GM19467 (cell line): ENCODE data around the gene COL2A1.

Experiments
- ATAC-seq: cut with Tn5 transposase; IDR thresholded peaks from one replicate; pipeline ENCODE4 v1.9.1; 2021; ENCODE audit warnings: mild to moderate bottlenecking, moderate library complexity; ENCODE audit not compliant: unreplicated experiment

The COL2A1 gene

GRCh38 chr12:48015954-48016353 is 11.7 kb upstream of the COL2A1 start:
- no peak for ATAC-seq

DNA sequence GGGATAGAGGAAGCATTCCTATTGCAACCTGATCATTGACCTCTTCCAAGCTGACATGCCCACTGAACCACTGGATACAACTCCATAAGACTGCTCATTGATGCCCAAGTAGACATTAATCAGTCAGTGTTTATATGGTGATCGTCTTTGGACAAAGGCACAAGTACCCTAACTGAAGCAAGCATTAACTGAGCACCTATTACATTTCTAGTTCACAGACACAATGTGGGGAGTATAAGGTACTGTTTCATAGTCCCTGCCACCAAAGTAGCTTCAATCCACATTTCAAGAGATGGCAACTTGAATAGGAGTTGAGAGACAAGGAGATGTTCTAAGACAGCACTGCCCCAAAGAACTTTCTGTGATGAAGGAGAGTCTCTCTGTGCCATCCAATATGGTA is 10.9 kb upstream of the COL2A1 start:
- no peak for ATAC-seq

DNA sequence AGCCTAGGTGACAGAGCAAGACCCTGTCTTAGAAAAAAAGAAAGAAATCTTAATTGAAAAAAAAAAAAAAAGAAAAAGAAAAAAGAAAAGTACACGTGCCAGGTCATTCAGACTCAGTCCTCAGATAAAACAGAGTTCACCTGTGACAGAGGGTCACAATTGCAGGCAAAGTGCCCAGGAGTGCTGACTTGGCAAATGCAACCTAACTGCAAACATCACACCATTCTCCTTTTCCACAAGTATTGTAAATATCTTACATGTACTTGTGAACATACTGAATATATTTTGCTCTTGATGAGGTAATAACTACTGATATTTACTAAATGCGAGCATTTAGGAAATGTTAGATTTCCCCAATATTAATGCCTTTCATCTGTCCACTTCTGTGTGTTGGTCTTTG is 9.0 kb upstream of the COL2A1 start:
- no peak for ATAC-seq

GRCh38 chr12:48012070-48012469 is 7.8 kb upstream of the COL2A1 start:
- ATAC-seq: no peak

- ATAC-seq: no peak
Measured at GRCh38 chr12:48010366-48010970, 6.2 kb upstream of the COL2A1 start.

- no peak for ATAC-seq
Measured at GRCh38 chr12:48009471-48009870, 5.2 kb upstream of the COL2A1 start.

DNA sequence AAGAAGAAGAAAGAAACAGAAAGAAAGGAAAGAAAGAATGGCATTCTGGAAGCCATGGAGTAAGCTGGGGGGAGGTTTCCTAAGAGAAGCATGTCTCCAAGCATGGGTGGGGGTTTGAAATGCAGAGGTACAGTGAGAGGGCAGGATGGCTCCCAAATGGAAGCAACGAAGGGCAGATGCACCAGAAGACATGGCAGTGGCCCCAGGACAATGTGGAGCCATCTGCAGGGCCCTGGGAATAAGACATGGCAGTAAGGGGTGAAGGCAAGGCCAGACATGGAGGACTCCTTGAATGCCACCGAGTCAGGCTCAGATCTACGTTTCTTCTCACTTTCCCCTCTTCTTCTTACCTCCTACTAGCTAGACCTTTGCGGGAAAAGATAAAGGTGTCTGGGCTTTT is 4.7 kb upstream of the COL2A1 start:
- ATAC-seq: no peak

DNA sequence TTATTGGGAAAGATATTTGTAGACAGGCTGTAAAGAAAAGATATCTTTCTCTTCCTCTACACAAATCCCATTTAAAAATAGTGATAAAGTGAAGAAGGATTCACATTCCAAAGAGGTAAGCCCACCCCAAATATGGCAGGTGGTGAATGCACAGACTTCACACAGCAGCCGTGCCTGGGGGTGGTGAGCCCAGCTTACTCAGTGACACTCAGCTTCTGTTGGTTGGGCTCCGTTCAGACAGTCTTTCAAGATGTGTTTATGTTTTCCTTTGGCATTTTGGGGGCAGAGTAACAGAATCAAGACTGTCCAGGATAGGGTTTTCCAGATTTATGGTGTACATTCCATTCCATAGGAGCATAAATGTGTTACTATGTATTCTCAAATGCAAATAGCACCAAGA is 4.1 kb upstream of the COL2A1 start:
- no peak for ATAC-seq

GRCh38 chr12:48007206-48007605 is 2.9 kb upstream of the COL2A1 start:
- no peak for ATAC-seq

DNA sequence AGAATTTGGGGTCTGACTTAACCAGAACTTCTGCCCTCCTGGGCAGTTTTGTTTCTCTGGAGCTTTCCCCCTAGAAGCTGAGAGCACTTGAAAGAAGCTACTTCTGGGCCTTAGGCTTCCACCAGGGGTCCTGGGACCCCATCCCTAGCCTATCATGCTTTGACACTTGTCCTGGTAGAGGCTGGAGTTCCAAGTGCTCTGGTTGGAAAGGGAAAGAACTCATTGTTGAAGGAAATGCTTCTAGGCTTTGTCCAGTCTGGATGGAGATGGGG is 1.4 kb upstream of the COL2A1 start:
- ATAC-seq: no peak

DNA sequence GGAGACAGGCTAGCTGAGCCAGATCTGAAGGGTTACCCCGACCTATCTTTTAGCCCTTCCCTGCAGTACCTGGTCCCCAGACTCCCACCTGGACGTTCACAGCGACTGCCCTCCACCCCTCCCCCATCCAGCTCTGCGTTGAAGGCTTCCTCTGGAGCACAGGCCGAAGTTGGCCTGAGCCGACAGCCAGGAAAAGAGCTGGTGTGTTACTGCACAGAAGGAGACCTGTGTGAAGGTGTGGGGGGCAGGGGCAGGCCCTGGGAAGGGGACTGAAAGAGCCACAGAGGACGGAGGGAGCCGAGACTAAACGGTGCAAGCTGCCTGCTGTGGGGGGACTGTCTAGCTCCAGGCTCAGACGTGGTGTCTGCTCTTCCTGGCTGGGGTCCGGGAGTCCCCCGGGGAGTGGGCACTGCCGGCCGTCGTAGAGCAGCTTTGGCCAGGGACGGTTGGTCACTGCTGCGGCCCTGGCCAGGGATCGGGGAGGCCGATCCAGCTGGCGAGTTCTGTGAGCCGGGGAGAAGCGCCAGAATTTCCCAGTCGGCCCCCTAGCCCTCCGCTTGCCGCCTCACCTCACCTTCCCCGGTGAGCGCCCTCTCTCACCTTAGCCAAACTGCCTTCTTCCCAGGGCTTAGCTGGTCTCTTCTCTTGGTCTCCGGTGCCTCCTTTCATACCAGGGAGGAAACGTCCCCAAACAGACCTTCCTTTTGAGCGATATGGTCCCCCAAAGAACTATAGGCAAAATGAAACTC is 899 bp upstream of the COL2A1 start:
- ATAC-seq: no peak

- ATAC-seq: no peak
Measured at GRCh38 chr12:48003226-48004052, 837 bp downstream of the COL2A1 start.

- no peak for ATAC-seq
Measured at GRCh38 chr12:48002773-48003218, 1.5 kb downstream of the COL2A1 start.

DNA sequence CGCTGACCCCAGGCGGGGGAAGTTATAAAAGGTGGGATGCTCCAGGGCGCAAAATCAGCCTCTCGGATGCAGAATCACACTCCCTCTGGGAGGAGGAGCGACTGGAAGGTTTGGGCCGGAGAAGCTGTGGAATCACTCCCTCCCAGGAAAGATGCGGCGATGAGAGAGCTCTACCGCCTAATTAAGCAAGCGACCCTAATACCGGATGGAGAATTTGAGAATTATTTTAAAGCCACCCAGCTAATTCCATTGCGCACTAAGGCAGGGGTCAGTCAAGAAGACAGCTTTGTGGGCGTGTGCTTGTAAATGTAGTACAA is 1.9 kb downstream of the COL2A1 start:
- ATAC-seq: no peak

DNA sequence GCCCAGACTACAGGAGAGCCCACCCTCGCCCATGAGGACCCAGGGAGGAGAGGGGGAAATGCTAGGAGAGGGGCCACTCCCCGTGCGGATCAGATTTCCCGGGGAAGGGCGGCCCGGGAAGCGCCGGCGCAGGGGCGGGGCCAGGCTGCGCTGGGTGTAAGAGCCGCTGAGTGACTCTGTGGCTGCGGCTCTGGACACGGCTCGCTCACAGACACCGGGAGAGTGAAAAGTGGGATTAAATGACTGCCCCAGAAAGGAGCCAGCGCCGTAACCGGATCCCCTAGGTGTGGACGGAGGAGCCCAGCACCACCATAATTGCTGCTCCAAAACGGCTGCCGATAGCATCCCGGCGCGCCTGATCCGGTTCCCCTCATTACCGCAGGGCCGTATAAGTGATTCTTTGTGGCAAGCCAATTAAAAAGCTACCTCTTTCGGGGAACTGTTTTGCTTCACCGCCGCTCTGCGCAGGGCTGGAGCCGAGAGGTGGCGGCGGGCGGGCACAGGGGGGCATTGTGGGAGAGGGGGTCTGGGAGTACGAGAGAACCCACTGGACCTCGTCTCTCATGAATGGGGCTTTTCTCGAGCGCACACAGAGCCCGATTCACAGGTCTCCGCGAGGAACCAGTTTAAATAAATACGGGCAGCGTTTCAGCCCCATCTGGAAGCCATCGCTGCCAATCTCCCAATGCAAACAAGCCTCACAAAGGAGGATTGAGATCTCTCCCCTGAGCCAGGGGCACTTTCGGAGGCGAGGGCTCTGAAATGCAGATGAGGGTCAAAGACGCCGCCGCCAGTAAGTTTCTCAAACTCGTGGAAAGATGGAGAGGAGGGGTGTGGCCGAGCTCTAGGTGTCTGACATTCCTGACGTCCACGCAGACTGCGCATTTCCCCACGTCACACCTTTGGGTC is 2.5 kb downstream of the COL2A1 start:
- ATAC-seq: no peak

DNA sequence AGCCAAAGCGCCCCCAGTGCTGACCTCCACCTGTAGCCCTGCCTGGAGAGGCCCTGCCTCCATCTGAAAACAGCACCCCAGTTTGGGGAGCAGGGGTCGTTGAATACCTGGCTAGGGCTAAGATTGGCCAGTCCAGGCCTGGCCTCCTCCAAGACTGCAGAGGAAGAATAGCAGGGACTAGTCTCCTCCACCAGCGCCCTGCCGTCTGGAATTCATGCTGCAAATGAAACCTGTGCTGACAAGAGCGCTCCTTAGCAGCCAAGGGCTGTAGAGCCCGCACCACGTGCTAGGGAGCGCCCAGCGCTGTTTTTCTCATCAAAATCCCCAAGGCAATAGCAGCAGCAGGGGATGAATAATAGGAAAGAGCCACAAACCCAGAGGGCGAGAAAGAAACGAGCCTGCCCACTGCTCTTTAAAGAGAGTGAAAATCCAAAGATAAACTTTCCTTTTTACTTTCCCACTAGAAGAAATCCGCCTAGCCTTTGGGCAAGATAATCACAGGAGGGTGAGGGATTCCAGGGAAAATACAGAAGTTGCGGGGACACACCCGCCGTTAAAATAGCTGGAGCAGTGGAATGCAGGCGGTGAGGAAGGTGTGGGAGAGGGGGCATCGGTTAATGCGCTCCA is 3.3 kb downstream of the COL2A1 start:
- no peak for ATAC-seq

DNA sequence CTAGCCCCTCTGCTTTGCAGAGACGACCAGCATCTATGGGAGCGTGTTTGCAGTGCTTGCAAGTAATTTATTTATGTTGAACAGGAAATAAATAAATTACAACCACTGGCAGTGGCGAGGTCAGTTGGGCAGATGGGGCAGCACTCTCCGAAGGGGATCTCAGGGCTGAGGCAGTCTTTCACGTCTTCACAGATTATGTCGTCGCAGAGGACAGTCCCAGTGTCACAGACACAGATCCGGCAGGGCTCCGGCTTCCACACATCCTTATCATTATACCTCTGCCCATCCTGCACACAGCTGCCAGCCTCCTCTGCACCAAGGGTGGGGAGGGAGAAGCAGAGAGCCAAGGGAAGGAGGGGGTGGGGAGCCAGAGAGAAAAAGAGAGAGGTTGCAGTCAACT is 4.5 kb downstream of the COL2A1 start:
- no peak for ATAC-seq

GRCh38 chr12:47997321-47997720 is 7.0 kb downstream of the COL2A1 start:
- ATAC-seq: no peak

DNA sequence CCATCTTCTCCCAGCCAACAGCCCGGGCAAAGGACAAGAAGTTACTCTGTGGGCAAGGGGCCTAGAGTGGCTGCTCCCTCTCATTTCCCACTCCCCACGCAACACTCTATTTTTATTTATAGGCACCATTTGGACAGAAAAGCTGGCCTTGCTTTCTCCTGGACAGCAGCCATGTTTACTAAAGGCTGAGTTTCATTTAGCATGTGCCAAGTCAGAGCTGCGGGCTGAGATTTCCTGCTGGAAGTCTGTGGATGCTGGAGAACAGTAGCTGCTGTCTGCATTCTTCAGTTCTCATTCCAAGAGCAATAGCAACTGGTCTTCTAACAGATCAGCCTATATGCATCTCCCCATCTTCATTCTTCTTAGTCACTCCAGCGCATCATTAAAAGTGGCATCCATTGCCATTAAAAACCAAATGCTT is 8.3 kb downstream of the COL2A1 start:
- no peak for ATAC-seq

DNA sequence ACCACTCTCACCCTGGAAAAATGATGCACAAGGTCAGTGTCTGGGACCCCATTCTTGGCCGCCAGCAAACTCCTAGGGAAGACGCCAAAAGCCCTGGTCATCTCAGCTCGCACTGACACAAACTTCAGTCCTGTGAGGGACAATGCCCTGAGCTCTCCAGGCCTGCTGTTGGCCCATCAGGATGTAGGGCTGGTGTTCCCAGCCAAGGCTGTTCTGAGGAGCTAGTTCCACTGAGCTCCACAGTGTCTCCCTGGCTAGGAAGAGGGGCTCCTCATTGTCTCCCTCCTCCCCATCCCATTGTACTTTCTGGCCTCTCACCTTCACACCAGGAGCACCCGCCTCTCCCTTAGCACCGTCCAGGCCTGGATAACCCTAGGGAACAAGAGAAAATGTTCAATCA is 10.8 kb downstream of the COL2A1 start:
- ATAC-seq: no peak

DNA sequence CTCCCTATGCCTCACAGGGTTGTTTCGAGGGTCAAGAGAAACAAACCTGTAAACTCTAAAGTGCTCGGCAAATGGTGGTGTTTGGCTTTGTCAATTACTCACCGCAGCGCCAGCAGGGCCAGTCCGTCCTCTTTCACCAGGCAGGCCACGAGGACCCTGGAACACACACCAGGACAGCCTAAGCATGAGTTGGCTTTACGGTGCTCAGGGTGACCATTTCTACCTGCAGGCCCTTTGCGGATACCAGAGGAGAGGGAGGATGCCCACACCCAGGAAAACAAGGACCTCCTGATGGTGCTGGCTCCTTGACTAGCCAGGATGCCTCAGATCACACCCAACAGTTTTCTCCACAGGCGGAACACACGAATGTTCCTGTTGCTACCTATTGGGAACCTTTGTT is 11.5 kb downstream of the COL2A1 start:
- no peak for ATAC-seq
